SK-N-SH (cell line): ENCODE data around the gene DOK6. TPM values are rescaled to one million over a fixed set of nuclear protein-coding genes. Genes with fewer than 3 reads are reported as not detected.
A peak's percentile ranks its signal among the peaks of the same experiment; 100 is the strongest.

Source experiments
- CTCF ChIA-PET: fragments of 300-600, 350-600 bp; formaldehyde crosslinking; extraction: SDS; loops from one replicate; lab custom pipeline; 2021; lab: Yijun Ruan, JAX
- POLR2A ChIA-PET: fragments of 350-600 bp; sonication (Branson Sonifier 250); formaldehyde crosslinking; extraction: SDS; loops from one replicate; lab custom pipeline; 2020; ENCODE audit warnings: antibody characterized with exemption, inconsistent platforms; lab: Yijun Ruan, JAX
- DNase-seq: peaks from one replicate; pipeline ENCODE4 v3.0.0; 2012
- H2AFZ ChIP-seq: fragments of 200-600 bp; sonication (generic); 2 replicates; pipeline ENCODE4 v1.8.1; 2016; ENCODE audit warnings: antibody characterized with exemption, mild to moderate bottlenecking, low read depth
- H3F3A ChIP-seq: fragments of 200-600 bp; sonication (generic); replicated peaks from 2 replicates; pipeline ENCODE3; 2016; ENCODE audit warnings: antibody characterized with exemption, mild to moderate bottlenecking; ENCODE audit not compliant: insufficient read depth
- H3K27ac ChIP-seq, 2 experiments: fragments of 200-500 bp in 1 of 2; fragments of 200-600 bp in 1 of 2; sonication (Bioruptor generic) in 1 of 2; sonication (generic), shearing (Covaris generic) in 1 of 2; 2 replicates each; pipeline versions ENCODE4 v1.5.1 to v1.6.1; 2014 to 2016; ENCODE audit warnings: low read depth in 2 of 2, inconsistent platforms in 1 of 2, low read length in 1 of 2, mild to moderate bottlenecking in 1 of 2, mixed read lengths in 1 of 2
- H3K27me3 ChIP-seq: fragments of 200-600 bp; sonication (generic), shearing (Covaris generic); 2 replicates; pipeline ENCODE4 v1.6.1; 2016; ENCODE audit warnings: mixed run types; ENCODE audit not compliant: insufficient read depth
- H3K36me3 ChIP-seq, 2 experiments: fragments of 200-500 bp in 1 of 2; fragments of 200-600 bp in 1 of 2; sonication (Bioruptor generic) in 1 of 2; sonication (generic) in 1 of 2; replicated peaks in 1 of 2; 2 replicates each; pipeline versions ENCODE3 to v1.5.1; 2014 to 2016; ENCODE audit warnings: low read length in 1 of 2, mild to moderate bottlenecking in 1 of 2; ENCODE audit not compliant: insufficient read depth in 2 of 2, control insufficient read depth in 1 of 2
- H3K4me1 ChIP-seq, 2 experiments: fragments of 200-500 bp in 1 of 2; fragments of 200-600 bp in 1 of 2; sonication (Bioruptor generic) in 1 of 2; sonication (generic), shearing (Covaris generic) in 1 of 2; 2 replicates each; pipeline versions ENCODE4 v1.5.1 to v1.6.1; 2014 to 2016; ENCODE audit warnings: low read depth in 1 of 2, low read length in 1 of 2, mixed run types in 1 of 2; ENCODE audit not compliant: insufficient read depth in 2 of 2, control insufficient read depth in 1 of 2
- H3K4me2 ChIP-seq: fragments of 200-600 bp; sonication (generic), shearing (Covaris generic); 2 replicates; pipeline ENCODE4 v1.6.1; 2017; ENCODE audit warnings: mixed run types
- H3K4me3 ChIP-seq, 2 experiments: fragments of 200-500 bp in 1 of 2; fragments of 200-600 bp in 1 of 2; sonication (Bioruptor generic) in 1 of 2; sonication (generic), shearing (Covaris generic) in 1 of 2; 2 replicates each; pipeline versions ENCODE4 v1.5.1 to v1.8.1; 2014 to 2016; ENCODE audit warnings: low read depth in 2 of 2, inconsistent platforms in 1 of 2, low read length in 1 of 2, mild to moderate bottlenecking in 1 of 2, mixed read lengths in 1 of 2, moderate library complexity in 1 of 2
- H3K79me2 ChIP-seq: fragments of 200-600 bp; sonication (generic); 2 replicates; pipeline ENCODE4 v1.8.1; 2017; ENCODE audit warnings: mild to moderate bottlenecking; ENCODE audit not compliant: insufficient read depth
- H3K9ac ChIP-seq: fragments of 200-600 bp; sonication (generic); 2 replicates; pipeline ENCODE4 v1.6.1; 2017; ENCODE audit warnings: mixed run types
- H3K9me2 ChIP-seq: fragments of 200-600 bp; sonication (generic); 2 replicates; pipeline ENCODE4 v1.6.1; 2017; ENCODE audit warnings: mixed run types
- H3K9me3 ChIP-seq: fragments of 200-600 bp; sonication (generic); 2 replicates; pipeline ENCODE4 v1.6.1; 2017; ENCODE audit warnings: mixed run types, mild to moderate bottlenecking, moderate library complexity
- H4K20me1 ChIP-seq: fragments of 200-600 bp; sonication (generic); 2 replicates; pipeline ENCODE4 v1.6.1; 2017; ENCODE audit warnings: mild to moderate bottlenecking, mixed run types; ENCODE audit not compliant: insufficient read depth
- CHD2 ChIP-seq: fragments of 150-350 bp; IDR thresholded peaks from 2 replicates; pipeline ENCODE4 v1.6.1; 2018; ENCODE audit warnings: low read length; ENCODE audit not compliant: partially characterized antibody
- ELF1 ChIP-seq: IDR thresholded peaks from 2 replicates; pipeline ENCODE4 v1.4.0; 2012
- EZH2phosphoT487 ChIP-seq: fragments of 200-600 bp; sonication (generic); IDR thresholded peaks from 2 replicates; pipeline ENCODE4 v1.6.1; 2017; ENCODE audit warnings: low read depth, mixed run types, mild to moderate bottlenecking, antibody characterized with exemption, moderate library complexity, borderline replicate concordance
- FOXM1 ChIP-seq: IDR thresholded peaks from 2 replicates; pipeline ENCODE4 v1.4.0; 2012; ENCODE audit warnings: low read depth, mild to moderate bottlenecking
- GATA2 ChIP-seq: sonication (generic); formaldehyde crosslinking; IDR thresholded peaks from 2 replicates; pipeline ENCODE4 v1.5.0; 2020; ENCODE audit warnings: mild to moderate bottlenecking, missing genetic modification reagents
- JUND ChIP-seq: IDR thresholded peaks from 2 replicates; pipeline ENCODE4 v1.4.0; 2012
- MXI1 ChIP-seq: IDR thresholded peaks from 2 replicates; pipeline ENCODE4 v1.6.1; 2012; ENCODE audit warnings: mild to moderate bottlenecking, low read depth, low read length, improper control_type of control experiment
- NFIC ChIP-seq: IDR thresholded peaks from 2 replicates; pipeline ENCODE4 v1.4.0; 2012; ENCODE audit warnings: borderline replicate concordance
- NRF1 ChIP-seq: IDR thresholded peaks from 2 replicates; pipeline ENCODE4 v1.6.1; 2012; ENCODE audit warnings: low read depth, mild to moderate bottlenecking, low read length
- RAD21 ChIP-seq: IDR thresholded peaks from 2 replicates; pipeline ENCODE4 v1.6.1; 2012; ENCODE audit warnings: mild to moderate bottlenecking, low read length
- RCOR1 ChIP-seq: fragments of 150-350 bp; IDR thresholded peaks from 2 replicates; pipeline ENCODE4 v1.6.1; 2017; ENCODE audit warnings: antibody characterized with exemption, low read length
- RFX5 ChIP-seq: IDR thresholded peaks from 2 replicates; pipeline ENCODE4 v1.6.1; 2012; ENCODE audit warnings: mild to moderate bottlenecking, improper control_type of control experiment, low read length
- RXRA ChIP-seq: IDR thresholded peaks from 2 replicates; pipeline ENCODE4 v1.4.0; 2012; ENCODE audit warnings: low read depth, mild to moderate bottlenecking, borderline replicate concordance
- TCF12 ChIP-seq: IDR thresholded peaks from 2 replicates; pipeline ENCODE4 v1.4.0; 2012
- TEAD4 ChIP-seq: IDR thresholded peaks from 2 replicates; pipeline ENCODE4 v1.4.0; 2012; ENCODE audit warnings: mild to moderate bottlenecking, borderline replicate concordance; ENCODE audit not compliant: insufficient read depth
- WGBS: methylation state at CpG from one replicate; pipeline ENCODE4 v1.1.6; 2017; ENCODE audit warnings: low lambda C conversion rate; 5-methylcytosine and 5-hydroxymethylcytosine counted together
- polyA plus RNA-seq, 3 experiments: library from polyadenylated mRNA; depleted of rRNA; stranded (reverse); fragments of >200 nt; gene quantifications; 2 replicates each; pipeline ENCODE4 v1.2.3, GENCODE V29; 2012
- TF ChIP-seq, protein P1 (sequence below): fragments of 150-350 bp; IDR thresholded peaks from 2 replicates; pipeline ENCODE4 v1.6.1; 2017; ENCODE audit warnings: antibody characterized with exemption, low read length, low read depth, borderline replicate concordance
- TF ChIP-seq, protein P2 (sequence below): IDR thresholded peaks from 2 replicates; pipeline ENCODE4 v1.4.0; 2012; ENCODE audit warnings: low read depth, borderline replicate concordance
- TF ChIP-seq, protein P3 (sequence below): IDR thresholded peaks from 2 replicates; pipeline ENCODE4; 2012

DOK6 gene
- polyA plus RNA-seq, 1 of the 3 experiments (the other 2 are of a cell fraction) = 3.9 TPM

DNA sequence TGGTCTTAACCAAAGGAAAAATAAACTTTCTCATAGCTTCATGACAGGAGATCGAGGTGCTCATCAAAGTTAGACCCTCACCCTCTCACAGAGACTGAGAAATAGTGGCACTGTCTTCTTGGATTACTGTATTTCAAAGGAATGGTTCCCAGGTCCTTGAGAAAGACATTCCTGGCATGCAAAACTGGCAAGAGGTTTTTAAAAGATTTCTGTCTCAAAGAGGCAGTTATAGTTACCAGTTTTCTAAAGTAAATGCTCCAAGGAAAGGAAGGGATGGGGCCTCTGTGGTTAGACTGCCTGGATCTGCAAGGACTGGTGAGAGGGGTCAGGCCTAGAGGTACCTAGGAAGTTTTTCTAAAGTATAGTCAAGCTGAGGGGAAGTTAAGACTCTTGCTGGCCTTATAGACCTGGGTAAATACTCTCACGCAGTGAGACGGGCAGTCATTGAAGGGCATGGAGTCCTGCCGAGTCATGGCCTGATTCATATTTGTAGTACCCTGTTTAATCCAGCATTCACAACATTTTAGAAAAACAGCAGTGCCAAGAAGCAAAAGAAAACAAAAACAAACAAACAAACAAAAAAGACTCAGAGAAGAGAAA lies 226.1 kb downstream of the DOK6 start (continued):
- TF ChIP-seq RXRA = no peak
- no peak for TF ChIP-seq FOXM1
- TF ChIP-seq MXI1 = no peak

DNA sequence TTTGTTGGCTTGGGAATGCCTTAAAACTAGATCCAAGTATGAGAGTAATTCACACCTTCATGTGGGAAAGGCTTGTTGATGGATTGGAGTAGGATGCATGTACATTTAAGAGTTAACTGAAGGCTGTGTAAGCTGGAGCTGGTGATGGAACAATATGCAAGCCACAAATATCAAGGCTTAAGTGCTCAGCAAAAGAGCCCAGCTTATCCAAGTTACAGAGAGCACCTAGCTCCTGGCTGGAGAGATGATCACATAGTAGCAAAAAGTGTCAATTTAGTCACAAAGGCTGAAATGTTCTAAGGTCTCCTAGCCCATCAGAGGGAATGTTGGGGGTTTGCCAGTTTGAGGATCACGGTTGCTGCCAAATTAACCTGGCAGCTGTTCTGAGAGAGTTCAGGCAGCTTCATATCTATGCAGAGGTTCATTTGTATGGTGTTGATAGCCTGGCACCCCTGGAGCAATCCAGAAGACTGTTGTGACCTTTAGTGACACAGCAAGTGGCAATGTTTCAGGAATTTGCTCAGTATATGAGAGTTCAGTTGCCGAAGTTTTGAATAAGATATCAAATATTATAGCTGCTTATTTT lies 228.2 kb downstream of the DOK6 start:
- Histone ChIP-seq H3K36me3 (no peaks in the 10 kb centered on the region), H3K79me2 (no peaks in the 10 kb centered on the region), H3K4me1 (peaks cover 4 to 12% of the 10 kb centered on the region in 2 experiments; a peak in 3 of 4 replicates), H3K9ac (no peak overlapping the region), H3K4me2 (no peak overlapping the region), H3F3A (peaks cover 3% of the 10 kb centered on the region), H3K27ac (no peak overlapping the region), H3K9me2 (no peaks in the 10 kb centered on the region), H4K20me1 (no peaks in the 10 kb centered on the region), H3K4me3 (no peak overlapping the region), H3K27me3 (no peaks in the 10 kb centered on the region), H2AFZ (no peak overlapping the region), H3K9me3 (no peaks in the 10 kb centered on the region)
- CTCF ChIA-PET = no interaction called here
- POLR2A ChIA-PET = no interaction called here
- TF ChIP-seq NFIC (no peak), ELF1 (no peak), EZH2phosphoT487 (no peak)
- TF ChIP-seq, protein P1, sequence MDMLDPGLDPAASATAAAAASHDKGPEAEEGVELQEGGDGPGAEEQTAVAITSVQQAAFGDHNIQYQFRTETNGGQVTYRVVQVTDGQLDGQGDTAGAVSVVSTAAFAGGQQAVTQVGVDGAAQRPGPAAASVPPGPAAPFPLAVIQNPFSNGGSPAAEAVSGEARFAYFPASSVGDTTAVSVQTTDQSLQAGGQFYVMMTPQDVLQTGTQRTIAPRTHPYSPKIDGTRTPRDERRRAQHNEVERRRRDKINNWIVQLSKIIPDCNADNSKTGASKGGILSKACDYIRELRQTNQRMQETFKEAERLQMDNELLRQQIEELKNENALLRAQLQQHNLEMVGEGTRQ = no peak
- no peak for DNase-seq
- WGBS = 92% methylated on average over 1 of the region's 2 CpGs

DNA sequence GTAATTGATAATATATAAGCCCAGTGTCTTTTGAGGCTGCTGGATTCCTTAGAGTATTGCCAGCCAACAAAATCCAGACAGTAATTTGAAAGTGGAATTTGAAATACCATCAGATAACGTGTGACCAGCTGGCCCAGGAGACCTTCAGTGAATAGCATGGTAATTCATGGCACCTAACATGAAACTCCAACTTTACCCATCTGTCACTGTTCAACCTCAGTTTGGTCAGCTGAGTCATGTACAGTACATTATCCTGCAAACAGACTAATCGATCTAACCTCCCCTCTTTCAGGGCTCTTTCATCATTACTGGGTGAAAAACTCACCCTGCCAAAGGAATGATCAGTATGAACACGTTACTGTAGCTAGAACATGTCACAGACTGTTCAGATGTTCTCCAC lies 230.6 kb downstream of the DOK6 start:
- no peak overlapping the region for H3K9ac ChIP-seq
- H4K20me1 ChIP-seq = no peaks in the 10 kb centered on the region
- no peak overlapping the region for H3K4me2 ChIP-seq
- H3K36me3 ChIP-seq = no peaks in the 10 kb centered on the region
- TF ChIP-seq CHD2 = no peak
- TF ChIP-seq TCF12 = peak; percentile 58; the same call in 1 of the 2 replicates
- no peak for TF ChIP-seq RCOR1
- TF ChIP-seq RFX5 = no peak
- no peak for TF ChIP-seq RAD21
- TF ChIP-seq, protein P2, sequence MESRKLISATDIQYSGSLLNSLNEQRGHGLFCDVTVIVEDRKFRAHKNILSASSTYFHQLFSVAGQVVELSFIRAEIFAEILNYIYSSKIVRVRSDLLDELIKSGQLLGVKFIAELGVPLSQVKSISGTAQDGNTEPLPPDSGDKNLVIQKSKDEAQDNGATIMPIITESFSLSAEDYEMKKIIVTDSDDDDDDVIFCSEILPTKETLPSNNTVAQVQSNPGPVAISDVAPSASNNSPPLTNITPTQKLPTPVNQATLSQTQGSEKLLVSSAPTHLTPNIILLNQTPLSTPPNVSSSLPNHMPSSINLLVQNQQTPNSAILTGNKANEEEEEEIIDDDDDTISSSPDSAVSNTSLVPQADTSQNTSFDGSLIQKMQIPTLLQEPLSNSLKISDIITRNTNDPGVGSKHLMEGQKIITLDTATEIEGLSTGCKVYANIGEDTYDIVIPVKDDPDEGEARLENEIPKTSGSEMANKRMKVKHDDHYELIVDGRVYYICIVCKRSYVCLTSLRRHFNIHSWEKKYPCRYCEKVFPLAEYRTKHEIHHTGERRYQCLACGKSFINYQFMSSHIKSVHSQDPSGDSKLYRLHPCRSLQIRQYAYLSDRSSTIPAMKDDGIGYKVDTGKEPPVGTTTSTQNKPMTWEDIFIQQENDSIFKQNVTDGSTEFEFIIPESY = no peak
- TF ChIP-seq NFIC = peak; percentile 11; the same call in 1 of the 2 replicates
- TF ChIP-seq, protein P3, sequence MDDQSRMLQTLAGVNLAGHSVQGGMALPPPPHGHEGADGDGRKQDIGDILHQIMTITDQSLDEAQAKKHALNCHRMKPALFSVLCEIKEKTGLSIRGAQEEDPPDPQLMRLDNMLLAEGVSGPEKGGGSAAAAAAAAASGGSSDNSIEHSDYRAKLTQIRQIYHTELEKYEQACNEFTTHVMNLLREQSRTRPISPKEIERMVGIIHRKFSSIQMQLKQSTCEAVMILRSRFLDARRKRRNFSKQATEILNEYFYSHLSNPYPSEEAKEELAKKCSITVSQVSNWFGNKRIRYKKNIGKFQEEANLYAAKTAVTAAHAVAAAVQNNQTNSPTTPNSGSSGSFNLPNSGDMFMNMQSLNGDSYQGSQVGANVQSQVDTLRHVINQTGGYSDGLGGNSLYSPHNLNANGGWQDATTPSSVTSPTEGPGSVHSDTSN = peak; percentile 32; the same call in 1 of the 2 replicates
- no peak for TF ChIP-seq GATA2 (CRISPR knock-in tag)
- no peak for TF ChIP-seq JUND
- TF ChIP-seq NRF1 = no peak
- TF ChIP-seq TEAD4 = no peak
- H3F3A ChIP-seq = peaks cover 3% of the 10 kb centered on the region
- WGBS = 45% methylated on average over 3 of the region's 3 CpGs
- H3K27me3 ChIP-seq = no peaks in the 10 kb centered on the region
- H3K4me3 ChIP-seq = no peak overlapping the region
- POLR2A ChIA-PET = no interaction called here
- DNase-seq = no peak
- CTCF ChIA-PET = no interaction called here
- no peak overlapping the region for H2AFZ ChIP-seq
- H3K4me1 ChIP-seq = peaks cover 4 to 12% of the 10 kb centered on the region in 2 experiments; a peak in 3 of 4 replicates
- H3K27ac ChIP-seq = peak overlapping the region in 1 of 2 experiments; percentile 28; a peak in 1 of 4 replicates
- no peaks in the 10 kb centered on the region for H3K9me3 ChIP-seq
- no peaks in the 10 kb centered on the region for H3K79me2 ChIP-seq
- H3K9me2 ChIP-seq = no peaks in the 10 kb centered on the region
